Superior temporal gyrus (tissue), 1 donor: ENCODE measurements around the gene TRIM7.
"Not testable (repeated sequence)": the region's sequence is repeated elsewhere in the genome, so short reads cannot be mapped to it uniquely, and the experiment has no call there.

Source experiments
- DNase-seq: peaks from one replicate; pipeline ENCODE4 v3.0.0-alpha.2; 2016; ENCODE audit errors: extremely low spot score

TRIM7 gene

GRCh38 chr5:181193656-181194055 is 11.3 kb downstream of the TRIM7 start:
- DNase-seq = no peak

GRCh38 chr5:181192337-181193046 is 12.5 kb downstream of the TRIM7 start:
- no peak for DNase-seq

- DNase-seq = peak; percentile 97
Observed at GRCh38 chr5:181191526-181192336, 13.3 kb downstream of the TRIM7 start.

- peak; percentile 48 for DNase-seq
Observed at GRCh38 chr5:181190711-181191525, 14.1 kb downstream of the TRIM7 start.

- peak; percentile 17 for DNase-seq
Observed at GRCh38 chr5:181189962-181190710, 14.9 kb downstream of the TRIM7 start.

GRCh38 chr5:181189363-181189961 is 15.5 kb downstream of the TRIM7 start:
- peak; percentile 42 for DNase-seq

GRCh38 chr5:181188700-181189362 is 16.2 kb downstream of the TRIM7 start:
- peak; percentile 96 for DNase-seq

GRCh38 chr5:181187500-181188213 is 17.3 kb downstream of the TRIM7 start:
- peak; percentile 80 for DNase-seq

- DNase-seq = no peak
Observed at GRCh38 chr5:181186986-181187499, 18.0 kb downstream of the TRIM7 start.

GRCh38 chr5:181186022-181186421 is 19.0 kb downstream of the TRIM7 start:
- DNase-seq = no peak

- no peak for DNase-seq
Observed at GRCh38 chr5:181185560-181185959, 19.4 kb downstream of the TRIM7 start.

- DNase-seq = no peak
Observed at GRCh38 chr5:181184845-181185216, 20.2 kb downstream of the TRIM7 start.

- no peak for DNase-seq
Observed at GRCh38 chr5:181182651-181183050, 22.3 kb downstream of the TRIM7 start.

GRCh38 chr5:181181650-181182565 is 23.1 kb downstream of the TRIM7 start:
- DNase-seq = peak; percentile 41

- DNase-seq = not testable (repeated sequence)
Observed at GRCh38 chr5:181177559-181177958, 27.4 kb downstream of the TRIM7 start.

- DNase-seq = no peak
Observed at GRCh38 chr5:181176254-181176952, 28.6 kb downstream of the TRIM7 start.

- no peak for DNase-seq
Observed at GRCh38 chr5:181173420-181174342, 31.3 kb downstream of the TRIM7 start.
